ENCODE data around the gene PNLIPRP3. TPM values are rescaled to one million over a fixed set of nuclear protein-coding genes. Genes with fewer than 3 reads are reported as not detected.

The PNLIPRP3 gene
- total RNA-seq, 1 experiment from 2014 or later = not detected

- no peaks in the 10 kb centered on the region for H3K36me3 ChIP-seq
- no peaks in the 10 kb centered on the region for H3K4me1 ChIP-seq
- DNase-seq = no peak
- H3K27me3 ChIP-seq = 0 out of 2 replicates have a peak, but pooled peaks cover 3% of the 10 kb centered on the region
- H3K9me3 ChIP-seq (replicated peaks) = no peaks in the 10 kb centered on the region
- no peak overlapping the region for H3K4me3 ChIP-seq
- H3K27ac ChIP-seq = no peak overlapping the region
Measured at GRCh38 chr10:116510565-116510964, 82.9 kb downstream of the PNLIPRP3 start.

- DNase-seq = no peak
- Histone ChIP-seq H3K4me1 (no peaks in the 10 kb centered on the region), H3K27ac (no peak overlapping the region), H3K4me3 (no peak overlapping the region), H3K27me3 (0 out of 2 replicates have a peak, but pooled peaks cover 3% of the 10 kb centered on the region), H3K36me3 (no peaks in the 10 kb centered on the region), H3K9me3 (replicated peaks) (no peaks in the 10 kb centered on the region)
Measured at GRCh38 chr10:116511365-116511764, 83.7 kb downstream of the PNLIPRP3 start.

GRCh38 chr10:116521424-116522290 lies 94.0 kb downstream of the PNLIPRP3 start:
- H3K36me3 ChIP-seq = no peaks in the 10 kb centered on the region
- no peaks in the 10 kb centered on the region for H3K27me3 ChIP-seq
- no peak overlapping the region for H3K27ac ChIP-seq
- H3K4me3 ChIP-seq = no peak overlapping the region
- DNase-seq = peak; percentile 17 to 52
- no peaks in the 10 kb centered on the region for H3K4me1 ChIP-seq
- H3K9me3 ChIP-seq (replicated peaks) = no peaks in the 10 kb centered on the region

GRCh38 chr10:116522803-116523381 lies 95.2 kb downstream of the PNLIPRP3 start:
- H3K4me1 ChIP-seq = no peaks in the 10 kb centered on the region
- H3K27ac ChIP-seq = no peak overlapping the region
- no peak for DNase-seq
- H3K9me3 ChIP-seq (replicated peaks) = no peaks in the 10 kb centered on the region
- H3K4me3 ChIP-seq = no peak overlapping the region
- H3K36me3 ChIP-seq = no peaks in the 10 kb centered on the region
- no peaks in the 10 kb centered on the region for H3K27me3 ChIP-seq

- no peaks in the 10 kb centered on the region for H3K36me3 ChIP-seq
- no peaks in the 10 kb centered on the region for H3K27me3 ChIP-seq
- no peak overlapping the region for H3K27ac ChIP-seq
- no peaks in the 10 kb centered on the region for H3K9me3 ChIP-seq (replicated peaks)
- no peak for DNase-seq
- no peaks in the 10 kb centered on the region for H3K4me1 ChIP-seq
- no peak overlapping the region for H3K4me3 ChIP-seq
Measured at GRCh38 chr10:116524736-116525135, 97.1 kb downstream of the PNLIPRP3 start.

- Histone ChIP-seq H3K9me3 (replicated peaks) (no peaks in the 10 kb centered on the region), H3K27me3 (no peaks in the 10 kb centered on the region), H3K4me1 (no peaks in the 10 kb centered on the region), H3K27ac (no peak overlapping the region), H3K4me3 (no peak overlapping the region), H3K36me3 (no peaks in the 10 kb centered on the region)
- no peak for DNase-seq
Measured at GRCh38 chr10:116526219-116526618, 98.6 kb downstream of the PNLIPRP3 start.

Other genes with a start within 250 kb of the PNLIPRP3 start
- gene GFRA1, start 154.6 kb upstream of the PNLIPRP3 start, total RNA-seq (2014; rRNA removed; shearing (Covaris generic)) = 24.3 and 26.5 TPM in 2 replicates
- gene CCDC172, start 103.4 kb upstream of the PNLIPRP3 start, total RNA-seq (2014; rRNA removed; shearing (Covaris generic)) = not detected in 2 replicates
- not detected in 2 replicates for gene PNLIP, start 118.1 kb downstream of the PNLIPRP3 start, total RNA-seq (2014; rRNA removed; shearing (Covaris generic))
- not detected in 2 replicates for gene PNLIPRP1, start 163.1 kb downstream of the PNLIPRP3 start, total RNA-seq (2014; rRNA removed; shearing (Covaris generic))
- not detected in 2 replicates for gene PNLIPRP2, start 193.1 kb downstream of the PNLIPRP3 start, total RNA-seq (2014; rRNA removed; shearing (Covaris generic))